ENCODE measurements around the gene RAB37.

RAB37 gene

GRCh38 chr17:74761931-74762330 is 24.9 kb downstream of the RAB37 start:
- no peak for DNase-seq (ENCODE audit: low spot score)

GRCh38 chr17:74763565-74764387 is 26.7 kb downstream of the RAB37 start:
- no peak for DNase-seq (ENCODE audit: low spot score)
- no peak for TF ChIP-seq CTCF (IDR thresholded peaks at IDR 0.05; ENCODE audit: extremely low read depth, missing control alignments)

More at GRCh38 chr17:74761931-74762330, 24.9 kb downstream of the RAB37 start:
- no peak for TF ChIP-seq CTCF (IDR thresholded peaks at IDR 0.05; ENCODE audit: extremely low read depth, missing control alignments)

GRCh38 chr17:74764751-74765286 is 27.8 kb downstream of the RAB37 start:
- DNase-seq (ENCODE audit: low spot score), result no peak
- no peak for TF ChIP-seq CTCF (IDR thresholded peaks at IDR 0.05; ENCODE audit: extremely low read depth, missing control alignments)

GRCh38 chr17:74766413-74766812 is 29.4 kb downstream of the RAB37 start:
- TF ChIP-seq CTCF (IDR thresholded peaks at IDR 0.05; ENCODE audit: extremely low read depth, missing control alignments), result no peak
- no peak for DNase-seq (ENCODE audit: low spot score)

DNA sequence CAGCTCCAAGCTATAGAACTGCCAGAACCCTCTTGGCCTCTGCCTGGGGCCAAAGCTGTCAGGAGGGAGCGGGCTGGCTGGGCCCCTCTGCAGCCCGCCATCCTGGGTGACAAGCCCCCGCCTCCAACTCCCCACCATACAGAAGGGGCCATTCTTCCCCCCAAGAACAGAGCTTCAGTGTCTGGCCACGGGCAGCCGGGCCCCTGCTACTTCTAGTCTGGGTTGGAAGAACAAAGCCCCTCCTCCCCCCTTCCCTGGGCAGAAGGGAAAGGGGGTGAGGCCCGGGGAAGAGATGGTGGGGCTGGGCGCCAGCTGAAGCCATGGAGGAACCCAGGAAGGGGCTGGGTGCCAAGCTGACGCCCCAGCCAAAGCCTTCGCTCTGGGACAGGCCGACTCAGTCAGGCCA is 30.1 kb downstream of the RAB37 start:
- DNase-seq (ENCODE audit: low spot score), result no peak
- TF ChIP-seq CTCF (IDR thresholded peaks at IDR 0.05; ENCODE audit: extremely low read depth, missing control alignments), result no peak

GRCh38 chr17:74768069-74768762 is 31.2 kb downstream of the RAB37 start:
- no peak for TF ChIP-seq CTCF (IDR thresholded peaks at IDR 0.05; ENCODE audit: extremely low read depth, missing control alignments)
- DNase-seq (ENCODE audit: low spot score), result no peak

DNA sequence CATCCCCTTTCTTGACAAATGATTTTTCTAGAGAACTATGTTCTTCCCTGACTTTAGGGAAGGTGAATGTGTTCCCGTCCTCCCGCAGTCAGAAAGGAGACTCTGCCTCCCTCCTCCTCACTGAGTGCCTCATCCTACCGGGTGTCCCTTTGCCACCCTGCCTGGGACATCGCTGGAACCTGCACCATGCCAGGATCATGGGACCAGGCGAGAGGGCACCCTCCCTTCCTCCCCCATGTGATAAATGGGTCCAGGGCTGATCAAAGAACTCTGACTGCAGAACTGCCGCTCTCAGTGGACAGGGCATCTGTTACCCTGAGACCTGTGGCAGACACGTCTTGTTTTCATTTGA is 31.7 kb downstream of the RAB37 start:
- DNase-seq (ENCODE audit: low spot score), result no peak
- TF ChIP-seq CTCF (IDR thresholded peaks at IDR 0.05; ENCODE audit: extremely low read depth, missing control alignments), result no peak
